Measurements from ENCODE around the gene STRN4.
A peak's percentile ranks its signal among the peaks of the same experiment; 100 is the strongest.
"Not testable (repeated sequence)": the region's sequence is repeated elsewhere in the genome, so short reads cannot be mapped to it uniquely, and the experiment has no call there.

Gene STRN4

GRCh38 chr19:46773018-46773399, 26.8 kb upstream of the STRN4 start:
- H3K4me3 ChIP-seq (ENCODE audit: low read depth in 1 of 5, low read length in 5 of 5): no peak overlapping the region
- peaks cover 0 to 10% (median 4%) of the 10 kb centered on the region in 5 donors for H3K4me1 ChIP-seq (ENCODE audit: control insufficient read depth in 5 of 5, insufficient read depth in 5 of 5, low read length in 5 of 5)
- no peaks in the 10 kb centered on the region for H3K9me3 ChIP-seq (ENCODE audit: control insufficient read depth in 5 of 5, low read length in 5 of 5)

GRCh38 chr19:46772170-46773017, 26.1 kb upstream of the STRN4 start:
- Histone ChIP-seq H3K36me3 (ENCODE audit: control insufficient read depth in 5 of 5, insufficient read depth in 5 of 5, low read length in 5 of 5) (peaks cover 4 to 33% (median 27%) of the 10 kb centered on the region in 5 donors), H3K4me3 (ENCODE audit: low read depth in 1 of 5, low read length in 5 of 5) (no peak overlapping the region), H3K27ac (ENCODE audit: low read depth, low read length) (no peak overlapping the region), H3K27me3 (ENCODE audit: control insufficient read depth in 5 of 5, insufficient read depth in 4 of 5, low read length in 5 of 5) (no peaks in the 10 kb centered on the region), H3K9ac (ENCODE audit: low read length in 5 of 5) (no peak overlapping the region), H3K9me3 (ENCODE audit: control insufficient read depth in 5 of 5, low read length in 5 of 5) (no peaks in the 10 kb centered on the region), H3K4me1 (ENCODE audit: control insufficient read depth in 5 of 5, insufficient read depth in 5 of 5, low read length in 5 of 5) (peaks cover 0 to 9% (median 2%) of the 10 kb centered on the region in 5 donors)

More at GRCh38 chr19:46773018-46773399, 26.8 kb upstream of the STRN4 start:
- Histone ChIP-seq H3K27ac (ENCODE audit: low read depth, low read length) (no peak overlapping the region), H3K36me3 (ENCODE audit: control insufficient read depth in 5 of 5, insufficient read depth in 5 of 5, low read length in 5 of 5) (peaks cover 4 to 37% (median 31%) of the 10 kb centered on the region in 5 donors), H3K9ac (ENCODE audit: low read length in 5 of 5) (no peak overlapping the region), H3K27me3 (ENCODE audit: control insufficient read depth in 5 of 5, insufficient read depth in 4 of 5, low read length in 5 of 5) (no peaks in the 10 kb centered on the region)

- H3K4me1 ChIP-seq (ENCODE audit: control insufficient read depth in 5 of 5, insufficient read depth in 5 of 5, low read length in 5 of 5); H3K27ac ChIP-seq (ENCODE audit: low read depth, low read length); H3K36me3 ChIP-seq (ENCODE audit: control insufficient read depth in 5 of 5, insufficient read depth in 5 of 5, low read length in 5 of 5); H3K9ac ChIP-seq (ENCODE audit: low read length in 5 of 5); H3K9me3 ChIP-seq (ENCODE audit: control insufficient read depth in 5 of 5, low read length in 5 of 5); H3K4me3 ChIP-seq (ENCODE audit: low read depth in 1 of 5, low read length in 5 of 5); H3K27me3 ChIP-seq (ENCODE audit: control insufficient read depth in 5 of 5, insufficient read depth in 4 of 5, low read length in 5 of 5): not testable (repeated sequence)
Measured at GRCh38 chr19:46768746-46769145, 22.5 kb upstream of the STRN4 start.

- peaks cover 0 to 10% (median 3%) of the 10 kb centered on the region in 5 donors for H3K4me1 ChIP-seq (ENCODE audit: control insufficient read depth in 5 of 5, insufficient read depth in 5 of 5, low read length in 5 of 5)
- no peaks in the 10 kb centered on the region for H3K27me3 ChIP-seq (ENCODE audit: control insufficient read depth in 5 of 5, insufficient read depth in 4 of 5, low read length in 5 of 5)
- H3K4me3 ChIP-seq (ENCODE audit: low read depth in 1 of 5, low read length in 5 of 5): no peak overlapping the region
- H3K9me3 ChIP-seq (ENCODE audit: control insufficient read depth in 5 of 5, low read length in 5 of 5): no peaks in the 10 kb centered on the region
- H3K36me3 ChIP-seq (ENCODE audit: control insufficient read depth in 5 of 5, insufficient read depth in 5 of 5, low read length in 5 of 5): no peaks in the 10 kb centered on the region
- H3K27ac ChIP-seq (ENCODE audit: low read depth, low read length): no peak overlapping the region
- H3K9ac ChIP-seq (ENCODE audit: low read length in 5 of 5): no peak overlapping the region
Measured at GRCh38 chr19:46766569-46767317, 20.5 kb upstream of the STRN4 start.

GRCh38 chr19:46764817-46765291, 18.6 kb upstream of the STRN4 start:
- Histone ChIP-seq H3K9ac (ENCODE audit: low read length in 5 of 5) (no peak overlapping the region), H3K27ac (ENCODE audit: low read depth, low read length) (no peak overlapping the region), H3K27me3 (ENCODE audit: control insufficient read depth in 5 of 5, insufficient read depth in 4 of 5, low read length in 5 of 5) (no peaks in the 10 kb centered on the region), H3K4me1 (ENCODE audit: control insufficient read depth in 5 of 5, insufficient read depth in 5 of 5, low read length in 5 of 5) (peaks cover 0 to 19% (median 10%) of the 10 kb centered on the region in 5 donors), H3K9me3 (ENCODE audit: control insufficient read depth in 5 of 5, low read length in 5 of 5) (no peaks in the 10 kb centered on the region), H3K36me3 (ENCODE audit: control insufficient read depth in 5 of 5, insufficient read depth in 5 of 5, low read length in 5 of 5) (no peaks in the 10 kb centered on the region), H3K4me3 (ENCODE audit: low read depth in 1 of 5, low read length in 5 of 5) (no peak overlapping the region)

GRCh38 chr19:46762245-46762890, 16.1 kb upstream of the STRN4 start:
- Histone ChIP-seq H3K4me1 (ENCODE audit: control insufficient read depth in 5 of 5, insufficient read depth in 5 of 5, low read length in 5 of 5) (peaks cover 0 to 29% (median 15%) of the 10 kb centered on the region in 5 donors), H3K9ac (ENCODE audit: low read length in 5 of 5) (no peak overlapping the region), H3K27me3 (ENCODE audit: control insufficient read depth in 5 of 5, insufficient read depth in 4 of 5, low read length in 5 of 5) (no peaks in the 10 kb centered on the region), H3K9me3 (ENCODE audit: control insufficient read depth in 5 of 5, low read length in 5 of 5) (no peaks in the 10 kb centered on the region), H3K27ac (ENCODE audit: low read depth, low read length) (no peak overlapping the region), H3K36me3 (ENCODE audit: control insufficient read depth in 5 of 5, insufficient read depth in 5 of 5, low read length in 5 of 5) (no peaks in the 10 kb centered on the region), H3K4me3 (ENCODE audit: low read depth in 1 of 5, low read length in 5 of 5) (no peak overlapping the region)

- Histone ChIP-seq H3K4me3 (ENCODE audit: low read depth in 1 of 5, low read length in 5 of 5) (no peak overlapping the region), H3K4me1 (ENCODE audit: control insufficient read depth in 5 of 5, insufficient read depth in 5 of 5, low read length in 5 of 5) (peaks cover 0 to 37% (median 21%) of the 10 kb centered on the region in 5 donors), H3K27ac (ENCODE audit: low read depth, low read length) (peak overlapping the region; percentile 30), H3K27me3 (ENCODE audit: control insufficient read depth in 5 of 5, insufficient read depth in 4 of 5, low read length in 5 of 5) (no peaks in the 10 kb centered on the region), H3K9ac (ENCODE audit: low read length in 5 of 5) (no peak overlapping the region), H3K36me3 (ENCODE audit: control insufficient read depth in 5 of 5, insufficient read depth in 5 of 5, low read length in 5 of 5) (peaks cover 0 to 6% (median 3%) of the 10 kb centered on the region in 5 donors), H3K9me3 (ENCODE audit: control insufficient read depth in 5 of 5, low read length in 5 of 5) (no peaks in the 10 kb centered on the region)
Measured at GRCh38 chr19:46761418-46761831, 15.2 kb upstream of the STRN4 start.

GRCh38 chr19:46760897-46761296, 14.6 kb upstream of the STRN4 start:
- H3K27me3 ChIP-seq (ENCODE audit: control insufficient read depth in 5 of 5, insufficient read depth in 4 of 5, low read length in 5 of 5); H3K27ac ChIP-seq (ENCODE audit: low read depth, low read length); H3K4me3 ChIP-seq (ENCODE audit: low read depth in 1 of 5, low read length in 5 of 5); H3K9ac ChIP-seq (ENCODE audit: low read length in 5 of 5); H3K9me3 ChIP-seq (ENCODE audit: control insufficient read depth in 5 of 5, low read length in 5 of 5): not testable (repeated sequence)
- Histone ChIP-seq H3K4me1 (ENCODE audit: control insufficient read depth in 5 of 5, insufficient read depth in 5 of 5, low read length in 5 of 5) (peaks cover 0 to 41% (median 21%) of the 10 kb centered on the region in 5 donors), H3K36me3 (ENCODE audit: control insufficient read depth in 5 of 5, insufficient read depth in 5 of 5, low read length in 5 of 5) (peaks cover 0 to 11% (median 5%) of the 10 kb centered on the region in 5 donors)

GRCh38 chr19:46760363-46760762, 14.1 kb upstream of the STRN4 start:
- Histone ChIP-seq H3K4me3 (ENCODE audit: low read depth in 1 of 5, low read length in 5 of 5) (no peak overlapping the region), H3K27ac (ENCODE audit: low read depth, low read length) (no peak overlapping the region), H3K4me1 (ENCODE audit: control insufficient read depth in 5 of 5, insufficient read depth in 5 of 5, low read length in 5 of 5) (peaks cover 0 to 46% (median 23%) of the 10 kb centered on the region in 5 donors), H3K9me3 (ENCODE audit: control insufficient read depth in 5 of 5, low read length in 5 of 5) (no peaks in the 10 kb centered on the region), H3K27me3 (ENCODE audit: control insufficient read depth in 5 of 5, insufficient read depth in 4 of 5, low read length in 5 of 5) (no peaks in the 10 kb centered on the region), H3K9ac (ENCODE audit: low read length in 5 of 5) (no peak overlapping the region), H3K36me3 (ENCODE audit: control insufficient read depth in 5 of 5, insufficient read depth in 5 of 5, low read length in 5 of 5) (peaks cover 0 to 15% (median 5%) of the 10 kb centered on the region in 5 donors)
